HG03571 (cell line): ENCODE measurements around the gene ARID5B.

ENCODE experiments used
- ATAC-seq: cut with Tn5 transposase; IDR thresholded peaks from one replicate; pipeline ENCODE4 v1.9.1; 2021; ENCODE audit not compliant: unreplicated experiment

Gene ARID5B

GRCh38 chr10:62007145-62007544 lies 105.6 kb downstream of the ARID5B start:
- no peak for ATAC-seq

GRCh38 chr10:62008196-62008595 lies 106.7 kb downstream of the ARID5B start:
- no peak for ATAC-seq

- ATAC-seq, result no peak
Measured at GRCh38 chr10:62008946-62009345, 107.4 kb downstream of the ARID5B start.

- no peak for ATAC-seq
Measured at GRCh38 chr10:62010366-62010765, 108.9 kb downstream of the ARID5B start.

- no peak for ATAC-seq
Measured at GRCh38 chr10:62011558-62011957, 110.1 kb downstream of the ARID5B start.

GRCh38 chr10:62012318-62012717 lies 110.8 kb downstream of the ARID5B start:
- no peak for ATAC-seq

- no peak for ATAC-seq
Measured at GRCh38 chr10:62014510-62014909, 113.0 kb downstream of the ARID5B start.

- no peak for ATAC-seq
Measured at GRCh38 chr10:62015994-62016393, 114.5 kb downstream of the ARID5B start.

GRCh38 chr10:62016623-62017490 lies 115.4 kb downstream of the ARID5B start:
- peak; percentile 53 for ATAC-seq

- ATAC-seq, result no peak
Measured at GRCh38 chr10:62017491-62017870, 116.0 kb downstream of the ARID5B start.

- ATAC-seq, result no peak
Measured at GRCh38 chr10:62018131-62018911, 116.8 kb downstream of the ARID5B start.

- no peak for ATAC-seq
Measured at GRCh38 chr10:62019013-62019684, 117.7 kb downstream of the ARID5B start.

- no peak for ATAC-seq
Measured at GRCh38 chr10:62019685-62020359, 118.3 kb downstream of the ARID5B start.

- no peak for ATAC-seq
Measured at GRCh38 chr10:62021128-62021665, 119.7 kb downstream of the ARID5B start.

GRCh38 chr10:62021978-62022802 lies 120.7 kb downstream of the ARID5B start:
- ATAC-seq, result no peak

- ATAC-seq, result no peak
Measured at GRCh38 chr10:62022830-62023229, 121.3 kb downstream of the ARID5B start.

- ATAC-seq, result no peak
Measured at GRCh38 chr10:62023329-62023728, 121.8 kb downstream of the ARID5B start.

GRCh38 chr10:62024026-62024701 lies 122.7 kb downstream of the ARID5B start:
- ATAC-seq, result no peak

GRCh38 chr10:62025134-62025794 lies 123.8 kb downstream of the ARID5B start:
- ATAC-seq, result no peak
